ENCODE measurements around the gene NR4A1. TPM values are rescaled to one million over a fixed set of nuclear protein-coding genes. Genes with fewer than 3 reads are reported as not detected.
"Not testable (repeated sequence)": the region's sequence is repeated elsewhere in the genome, so short reads cannot be mapped to it uniquely, and the experiment has no call there.

Gene NR4A1
- polyA plus RNA-seq, 1 donor: 29.5 TPM

- no peak for DNase-seq
Measured at GRCh38 chr12:52096332-52097044, 45.2 kb downstream of the NR4A1 start.

GRCh38 chr12:52097045-52097666, 45.9 kb downstream of the NR4A1 start:
- DNase-seq: no peak

GRCh38 chr12:52104431-52105089, 53.3 kb downstream of the NR4A1 start:
- DNase-seq: not testable (repeated sequence)

Other genes starting within 250 kb of the NR4A1 start
- gene FIGNL2, start 202.7 kb upstream of the NR4A1 start, polyA plus RNA-seq (ENCODE audit: insufficient read length): 3.4 TPM
- gene ANKRD33, start 163.3 kb upstream of the NR4A1 start, polyA plus RNA-seq (ENCODE audit: insufficient read length): 0.17 TPM
- gene ACVRL1, start 143.9 kb upstream of the NR4A1 start, polyA plus RNA-seq (ENCODE audit: insufficient read length): 28.2 TPM
- 52.6 TPM for gene ACVR1B, start 99.7 kb upstream of the NR4A1 start, polyA plus RNA-seq (ENCODE audit: insufficient read length)
- 23.4 TPM for gene TAMALIN, start 44.5 kb upstream of the NR4A1 start, polyA plus RNA-seq (ENCODE audit: insufficient read length)
- gene ATG101, start 18.5 kb downstream of the NR4A1 start, polyA plus RNA-seq (ENCODE audit: insufficient read length): 23.4 TPM
- not detected for gene SMIM41, start 28.3 kb downstream of the NR4A1 start, polyA plus RNA-seq (ENCODE audit: insufficient read length)
- gene KRT80, start 140.6 kb downstream of the NR4A1 start, polyA plus RNA-seq (ENCODE audit: insufficient read length): 0.80 TPM
- 56.5 TPM for gene KRT7, start 181.8 kb downstream of the NR4A1 start, polyA plus RNA-seq (ENCODE audit: insufficient read length)
- not detected for gene KRT86, start 223.2 kb downstream of the NR4A1 start, polyA plus RNA-seq (ENCODE audit: insufficient read length)
- not detected for gene KRT81, start 240.1 kb downstream of the NR4A1 start, polyA plus RNA-seq (ENCODE audit: insufficient read length)

Data from left kidney (tissue), 2 donors.